ENCODE data around the gene TMEM123.

Gene TMEM123

GRCh38 chr11:102393272-102393730 lies 59.3 kb downstream of the TMEM123 start:
- H3K9me3 ChIP-seq (ENCODE audit: insufficient read depth, low read depth, low read length): no peaks in the 10 kb centered on the region; the same call in 1 of the 2 replicates

GRCh38 chr11:102391549-102392237 lies 60.9 kb downstream of the TMEM123 start:
- no peaks in the 10 kb centered on the region; the same call in 1 of the 2 replicates for H3K9me3 ChIP-seq (ENCODE audit: insufficient read depth, low read depth, low read length)
- TF ChIP-seq EZH2phosphoT487 (IDR thresholded peaks at IDR 0.05; ENCODE audit: borderline replicate concordance) (no peak), CTCF (conservative IDR thresholded peaks at IDR 0.05; ENCODE audit: low read length) (no peak)
- H3K9me2 ChIP-seq (replicated peaks; ENCODE audit: low read depth, low read length): no peaks in the 10 kb centered on the region
- no peaks in the 10 kb centered on the region for H3F3A ChIP-seq (ENCODE audit: low read depth)
- no peak overlapping the region for H2AFZ ChIP-seq (ENCODE audit: low read length)
- H3K27me3 ChIP-seq (ENCODE audit: insufficient read depth, low read length, poor library complexity, severe bottlenecking): no peaks in the 10 kb centered on the region
- H3K79me2 ChIP-seq (ENCODE audit: insufficient read depth, low read length): no peaks in the 10 kb centered on the region
- no peak overlapping the region for H3K9ac ChIP-seq (ENCODE audit: low read depth, low read length, poor library complexity, severe bottlenecking)
- peaks cover 30% of the 10 kb centered on the region; the same call in 1 of the 2 replicates for H3K36me3 ChIP-seq (ENCODE audit: insufficient read depth, low read length)
- peaks cover 6% of the 10 kb centered on the region for H3K4me1 ChIP-seq (ENCODE audit: insufficient read depth, low read length, poor library complexity, severe bottlenecking)
- no peaks in the 10 kb centered on the region for H4K20me1 ChIP-seq (ENCODE audit: insufficient read depth, low read length, poor library complexity, severe bottlenecking)
- H3K4me3 ChIP-seq (ENCODE audit: low read length, poor library complexity, severe bottlenecking): no peak overlapping the region
- no peak overlapping the region for H3K4me2 ChIP-seq (ENCODE audit: low read depth, low read length, poor library complexity, severe bottlenecking)

More at GRCh38 chr11:102393272-102393730, 59.3 kb downstream of the TMEM123 start:
- no peaks in the 10 kb centered on the region for H3F3A ChIP-seq (ENCODE audit: low read depth)
- H3K4me2 ChIP-seq (ENCODE audit: low read depth, low read length, poor library complexity, severe bottlenecking): no peak overlapping the region
- H3K4me1 ChIP-seq (ENCODE audit: insufficient read depth, low read length, poor library complexity, severe bottlenecking): no peaks in the 10 kb centered on the region
- H3K4me3 ChIP-seq (ENCODE audit: low read length, poor library complexity, severe bottlenecking): no peak overlapping the region
- H3K79me2 ChIP-seq (ENCODE audit: insufficient read depth, low read length): no peaks in the 10 kb centered on the region; the same call in 1 of the 2 replicates
- no peak overlapping the region for H2AFZ ChIP-seq (ENCODE audit: low read length)
- TF ChIP-seq CTCF (conservative IDR thresholded peaks at IDR 0.05; ENCODE audit: low read length): no peak
- TF ChIP-seq EZH2phosphoT487 (IDR thresholded peaks at IDR 0.05; ENCODE audit: borderline replicate concordance): no peak
- H3K9me2 ChIP-seq (replicated peaks; ENCODE audit: low read depth, low read length): no peaks in the 10 kb centered on the region
- H3K9ac ChIP-seq (ENCODE audit: low read depth, low read length, poor library complexity, severe bottlenecking): no peak overlapping the region
- H3K36me3 ChIP-seq (ENCODE audit: insufficient read depth, low read length): peaks cover 45% of the 10 kb centered on the region
- H3K27me3 ChIP-seq (ENCODE audit: insufficient read depth, low read length, poor library complexity, severe bottlenecking): no peaks in the 10 kb centered on the region
- no peaks in the 10 kb centered on the region for H4K20me1 ChIP-seq (ENCODE audit: insufficient read depth, low read length, poor library complexity, severe bottlenecking)

GRCh38 chr11:102390667-102391465 lies 61.7 kb downstream of the TMEM123 start:
- peaks cover 14% of the 10 kb centered on the region for H3K4me1 ChIP-seq (ENCODE audit: insufficient read depth, low read length, poor library complexity, severe bottlenecking)

More at GRCh38 chr11:102390667-102391465, 61.7 kb downstream of the TMEM123 start:
- Histone ChIP-seq H3K4me3 (ENCODE audit: low read length, poor library complexity, severe bottlenecking) (no peak overlapping the region), H2AFZ (ENCODE audit: low read length) (no peak overlapping the region), H3K36me3 (ENCODE audit: insufficient read depth, low read length) (peaks cover 23% of the 10 kb centered on the region; the same call in 1 of the 2 replicates), H3K79me2 (ENCODE audit: insufficient read depth, low read length) (no peaks in the 10 kb centered on the region), H4K20me1 (ENCODE audit: insufficient read depth, low read length, poor library complexity, severe bottlenecking) (no peaks in the 10 kb centered on the region), H3K27me3 (ENCODE audit: insufficient read depth, low read length, poor library complexity, severe bottlenecking) (no peaks in the 10 kb centered on the region), H3K4me2 (ENCODE audit: low read depth, low read length, poor library complexity, severe bottlenecking) (no peak overlapping the region), H3K9ac (ENCODE audit: low read depth, low read length, poor library complexity, severe bottlenecking) (no peak overlapping the region), H3K9me3 (ENCODE audit: insufficient read depth, low read depth, low read length) (no peaks in the 10 kb centered on the region; the same call in 1 of the 2 replicates), H3F3A (ENCODE audit: low read depth) (no peaks in the 10 kb centered on the region), H3K9me2 (replicated peaks; ENCODE audit: low read depth, low read length) (no peaks in the 10 kb centered on the region)
- no peak for TF ChIP-seq EZH2phosphoT487 (IDR thresholded peaks at IDR 0.05; ENCODE audit: borderline replicate concordance)
- peak; percentile 93 for TF ChIP-seq CTCF (conservative IDR thresholded peaks at IDR 0.05; ENCODE audit: low read length)

All from Loucy (cell line).